GM23338 (cell line): Measurements from ENCODE around the gene KDM5C. TPM values are rescaled to one million over a fixed set of nuclear protein-coding genes. Genes with fewer than 3 reads are reported as not detected.

Source experiments
- ATAC-seq: fragments of 200-7000 bp; cut with Tn5 transposase; 3 replicates; pipeline ENCODE4 v1.9.1; 2020
- DNase-seq: peaks from one replicate; pipeline ENCODE4 v3.0.0-alpha.2; 2015; ENCODE audit warnings: low spot score
- H2AFZ ChIP-seq: fragments of 200-600 bp; sonication (generic); 2 replicates; pipeline ENCODE4 v1.8.0; 2016; ENCODE audit warnings: antibody characterized with exemption, mild to moderate bottlenecking, moderate library complexity
- H3F3A ChIP-seq: fragments of 200-600 bp; sonication (generic); replicated peaks from 2 replicates; pipeline ENCODE4 v1.8.0; 2017; ENCODE audit warnings: antibody characterized with exemption, mixed run types, low read depth
- H3K27ac ChIP-seq: fragments of 200-600 bp; sonication (generic); 2 replicates; pipeline ENCODE4 v1.6.1; 2016; ENCODE audit warnings: low read depth
- H3K27me3 ChIP-seq: fragments of 200-600 bp; sonication (generic); 2 replicates; pipeline ENCODE4 v1.8.0; 2016; ENCODE audit warnings: mild to moderate bottlenecking, mixed run types, moderate library complexity; ENCODE audit not compliant: insufficient read depth
- H3K36me3 ChIP-seq: fragments of 200-600 bp; sonication (generic); 2 replicates; pipeline ENCODE4 v1.8.0; 2016; ENCODE audit warnings: mild to moderate bottlenecking; ENCODE audit not compliant: insufficient read depth
- H3K4me1 ChIP-seq: fragments of 200-600 bp; sonication (generic); 2 replicates; pipeline ENCODE4 v1.8.0; 2016; ENCODE audit warnings: mild to moderate bottlenecking, moderate library complexity; ENCODE audit not compliant: insufficient read depth
- H3K4me2 ChIP-seq: fragments of 200-600 bp; sonication (generic); 2 replicates; pipeline ENCODE4 v1.7.1; 2017; ENCODE audit warnings: mixed run types
- H3K4me3 ChIP-seq: fragments of 200-600 bp; sonication (generic); 2 replicates; pipeline ENCODE4 v1.6.1; 2016; ENCODE audit warnings: mixed run types
- H3K79me2 ChIP-seq: fragments of 200-600 bp; sonication (generic); replicated peaks from 2 replicates; pipeline ENCODE4 v1.8.0; 2017; ENCODE audit warnings: mild to moderate bottlenecking; ENCODE audit not compliant: insufficient read depth
- H3K9me2 ChIP-seq: fragments of 200-600 bp; sonication (generic); 2 replicates; pipeline ENCODE4 v1.8.0; 2017; ENCODE audit not compliant: insufficient read depth
- H4K20me1 ChIP-seq: fragments of 200-600 bp; sonication (generic); replicated peaks from 2 replicates; pipeline ENCODE4 v1.8.0; 2017; ENCODE audit warnings: mild to moderate bottlenecking; ENCODE audit not compliant: insufficient read depth
- H3K27ac Mint-ChIP-seq: 2 replicates; pipeline ENCODE4 v1.8.0; 2020; ENCODE audit warnings: inconsistent platforms, mild to moderate bottlenecking, moderate library complexity, mixed read lengths
- H3K27me3 Mint-ChIP-seq: 3 replicates; pipeline ENCODE4 v1.8.0; 2022; ENCODE audit warnings: low read depth, mild to moderate bottlenecking, moderate library complexity, mixed read lengths, inconsistent platforms; ENCODE audit not compliant: insufficient read depth, poor library complexity
- H3K36me3 Mint-ChIP-seq: 3 replicates; pipeline ENCODE4 v1.8.0; 2021; ENCODE audit warnings: low read depth, mild to moderate bottlenecking, inconsistent platforms, moderate library complexity, mixed read lengths
- H3K4me1 Mint-ChIP-seq: 3 replicates; pipeline ENCODE4 v1.8.0; 2020; ENCODE audit warnings: mild to moderate bottlenecking, inconsistent platforms, mixed read lengths
- H3K4me3 Mint-ChIP-seq: 3 replicates; pipeline ENCODE4 v1.8.0; 2021; ENCODE audit warnings: moderate library complexity, mild to moderate bottlenecking, inconsistent platforms, mixed read lengths
- H3K9me3 Mint-ChIP-seq: 3 replicates; pipeline ENCODE4 v1.8.0; 2020; ENCODE audit warnings: moderate library complexity, mild to moderate bottlenecking, inconsistent platforms, mixed read lengths
- CREB1 ChIP-seq: fragments of 250-450 bp; sonication (Bioruptor Pico); IDR thresholded peaks from 2 replicates; pipeline ENCODE4 v1.5.0; 2020; ENCODE audit warnings: low read depth, mild to moderate bottlenecking, moderate library complexity
- EZH2 ChIP-seq: fragments of 200-600 bp; sonication (generic); IDR thresholded peaks from one replicate; pipeline ENCODE4 v1.8.0; 2017; ENCODE audit warnings: antibody characterized with exemption, mild to moderate bottlenecking, low read depth; ENCODE audit not compliant: unreplicated experiment
- JUNB ChIP-seq: IDR thresholded peaks from one replicate; pipeline ENCODE4 v1.6.1; 2016; ENCODE audit warnings: antibody characterized with exemption; ENCODE audit not compliant: unreplicated experiment
- NANOG ChIP-seq: IDR thresholded peaks from 2 replicates; pipeline ENCODE4 v1.6.1; 2016; ENCODE audit warnings: antibody characterized with exemption, borderline replicate concordance
- STAT1 ChIP-seq: IDR thresholded peaks from one replicate; pipeline ENCODE4 v1.6.1; 2016; ENCODE audit warnings: antibody characterized with exemption; ENCODE audit not compliant: unreplicated experiment
- ZNF114 ChIP-seq: fragments of 250-450 bp; sonication (Bioruptor Pico); IDR thresholded peaks from 2 replicates; pipeline ENCODE4 v1.5.0; 2020; ENCODE audit warnings: mild to moderate bottlenecking, moderate library complexity
- ZNF331 ChIP-seq: fragments of 250-450 bp; sonication (Bioruptor Pico); IDR thresholded peaks from 2 replicates; pipeline ENCODE4 v1.5.0; 2020; ENCODE audit warnings: low read depth, mild to moderate bottlenecking, moderate library complexity
- polyA plus RNA-seq: library from polyadenylated mRNA; unstranded; fragments of >200 nt; fragmentation: Nextera tagmentation; extraction: Ambion mirVana; gene quantifications from 2 replicates; pipeline ENCODE4 v1.2.1, GENCODE V29; 2016
- total RNA-seq: library from RNA; depleted of rRNA; stranded (reverse); fragments of >200 nt; shearing (Covaris generic); gene quantifications from 2 replicates; pipeline ENCODE4 v1.2.3, GENCODE V29; 2014
- TF ChIP-seq, protein P1 (sequence below): IDR thresholded peaks from 2 replicates; pipeline ENCODE4 v1.6.1; 2016; ENCODE audit warnings: antibody characterized with exemption
- TF ChIP-seq, protein P2 (sequence below): fragments of 250-450 bp; sonication (Bioruptor Pico); IDR thresholded peaks from 2 replicates; pipeline ENCODE4 v1.5.0; 2020; ENCODE audit warnings: mild to moderate bottlenecking, moderate library complexity
- TF ChIP-seq, protein P3 (sequence below): IDR thresholded peaks from one replicate; pipeline ENCODE4 v1.6.1; 2018; ENCODE audit warnings: antibody characterized with exemption; ENCODE audit not compliant: unreplicated experiment

The KDM5C gene
- total and polyA plus RNA-seq, 2 experiments from 2014 or later, result 20.3 to 173 TPM

GRCh38 chrX:53156207-53156596, 68.8 kb downstream of the KDM5C start:
- DNase-seq, result no peak

More at GRCh38 chrX:53156207-53156596, 68.8 kb downstream of the KDM5C start:
- TF ChIP-seq ZNF331, result no peak
- TF ChIP-seq, protein P1, sequence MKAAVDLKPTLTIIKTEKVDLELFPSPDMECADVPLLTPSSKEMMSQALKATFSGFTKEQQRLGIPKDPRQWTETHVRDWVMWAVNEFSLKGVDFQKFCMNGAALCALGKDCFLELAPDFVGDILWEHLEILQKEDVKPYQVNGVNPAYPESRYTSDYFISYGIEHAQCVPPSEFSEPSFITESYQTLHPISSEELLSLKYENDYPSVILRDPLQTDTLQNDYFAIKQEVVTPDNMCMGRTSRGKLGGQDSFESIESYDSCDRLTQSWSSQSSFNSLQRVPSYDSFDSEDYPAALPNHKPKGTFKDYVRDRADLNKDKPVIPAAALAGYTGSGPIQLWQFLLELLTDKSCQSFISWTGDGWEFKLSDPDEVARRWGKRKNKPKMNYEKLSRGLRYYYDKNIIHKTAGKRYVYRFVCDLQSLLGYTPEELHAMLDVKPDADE, result no peak
- TF ChIP-seq ZNF114 (CRISPR knock-in tag), result no peak
- TF ChIP-seq, protein P2, sequence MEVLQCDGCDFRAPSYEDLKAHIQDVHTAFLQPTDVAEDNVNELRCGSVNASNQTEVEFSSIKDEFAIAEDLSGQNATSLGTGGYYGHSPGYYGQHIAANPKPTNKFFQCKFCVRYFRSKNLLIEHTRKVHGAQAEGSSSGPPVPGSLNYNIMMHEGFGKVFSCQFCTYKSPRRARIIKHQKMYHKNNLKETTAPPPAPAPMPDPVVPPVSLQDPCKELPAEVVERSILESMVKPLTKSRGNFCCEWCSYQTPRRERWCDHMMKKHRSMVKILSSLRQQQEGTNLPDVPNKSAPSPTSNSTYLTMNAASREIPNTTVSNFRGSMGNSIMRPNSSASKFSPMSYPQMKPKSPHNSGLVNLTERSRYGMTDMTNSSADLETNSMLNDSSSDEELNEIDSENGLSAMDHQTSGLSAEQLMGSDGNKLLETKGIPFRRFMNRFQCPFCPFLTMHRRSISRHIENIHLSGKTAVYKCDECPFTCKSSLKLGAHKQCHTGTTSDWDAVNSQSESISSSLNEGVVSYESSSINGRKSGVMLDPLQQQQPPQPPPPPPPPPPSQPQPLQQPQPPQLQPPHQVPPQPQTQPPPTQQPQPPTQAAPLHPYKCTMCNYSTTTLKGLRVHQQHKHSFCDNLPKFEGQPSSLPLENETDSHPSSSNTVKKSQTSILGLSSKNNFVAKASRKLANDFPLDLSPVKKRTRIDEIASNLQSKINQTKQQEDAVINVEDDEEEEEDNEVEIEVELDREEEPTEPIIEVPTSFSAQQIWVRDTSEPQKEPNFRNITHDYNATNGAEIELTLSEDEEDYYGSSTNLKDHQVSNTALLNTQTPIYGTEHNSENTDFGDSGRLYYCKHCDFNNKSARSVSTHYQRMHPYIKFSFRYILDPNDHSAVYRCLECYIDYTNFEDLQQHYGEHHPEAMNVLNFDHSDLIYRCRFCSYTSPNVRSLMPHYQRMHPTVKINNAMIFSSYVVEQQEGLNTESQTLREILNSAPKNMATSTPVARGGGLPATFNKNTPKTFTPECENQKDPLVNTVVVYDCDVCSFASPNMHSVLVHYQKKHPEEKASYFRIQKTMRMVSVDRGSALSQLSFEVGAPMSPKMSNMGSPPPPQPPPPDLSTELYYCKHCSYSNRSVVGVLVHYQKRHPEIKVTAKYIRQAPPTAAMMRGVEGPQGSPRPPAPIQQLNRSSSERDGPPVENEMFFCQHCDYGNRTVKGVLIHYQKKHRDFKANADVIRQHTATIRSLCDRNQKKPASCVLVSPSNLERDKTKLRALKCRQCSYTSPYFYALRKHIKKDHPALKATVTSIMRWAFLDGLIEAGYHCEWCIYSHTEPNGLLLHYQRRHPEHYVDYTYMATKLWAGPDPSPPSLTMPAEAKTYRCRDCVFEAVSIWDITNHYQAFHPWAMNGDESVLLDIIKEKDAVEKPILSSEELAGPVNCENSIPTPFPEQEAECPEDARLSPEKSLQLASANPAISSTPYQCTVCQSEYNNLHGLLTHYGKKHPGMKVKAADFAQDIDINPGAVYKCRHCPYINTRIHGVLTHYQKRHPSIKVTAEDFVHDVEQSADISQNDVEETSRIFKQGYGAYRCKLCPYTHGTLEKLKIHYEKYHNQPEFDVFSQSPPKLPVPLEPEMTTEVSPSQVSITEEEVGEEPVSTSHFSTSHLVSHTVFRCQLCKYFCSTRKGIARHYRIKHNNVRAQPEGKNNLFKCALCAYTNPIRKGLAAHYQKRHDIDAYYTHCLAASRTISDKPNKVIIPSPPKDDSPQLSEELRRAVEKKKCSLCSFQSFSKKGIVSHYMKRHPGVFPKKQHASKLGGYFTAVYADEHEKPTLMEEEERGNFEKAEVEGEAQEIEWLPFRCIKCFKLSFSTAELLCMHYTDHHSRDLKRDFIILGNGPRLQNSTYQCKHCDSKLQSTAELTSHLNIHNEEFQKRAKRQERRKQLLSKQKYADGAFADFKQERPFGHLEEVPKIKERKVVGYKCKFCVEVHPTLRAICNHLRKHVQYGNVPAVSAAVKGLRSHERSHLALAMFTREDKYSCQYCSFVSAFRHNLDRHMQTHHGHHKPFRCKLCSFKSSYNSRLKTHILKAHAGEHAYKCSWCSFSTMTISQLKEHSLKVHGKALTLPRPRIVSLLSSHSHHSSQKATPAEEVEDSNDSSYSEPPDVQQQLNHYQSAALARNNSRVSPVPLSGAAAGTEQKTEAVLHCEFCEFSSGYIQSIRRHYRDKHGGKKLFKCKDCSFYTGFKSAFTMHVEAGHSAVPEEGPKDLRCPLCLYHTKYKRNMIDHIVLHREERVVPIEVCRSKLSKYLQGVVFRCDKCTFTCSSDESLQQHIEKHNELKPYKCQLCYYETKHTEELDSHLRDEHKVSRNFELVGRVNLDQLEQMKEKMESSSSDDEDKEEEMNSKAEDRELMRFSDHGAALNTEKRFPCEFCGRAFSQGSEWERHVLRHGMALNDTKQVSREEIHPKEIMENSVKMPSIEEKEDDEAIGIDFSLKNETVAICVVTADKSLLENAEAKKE, result no peak
- TF ChIP-seq, protein P3, sequence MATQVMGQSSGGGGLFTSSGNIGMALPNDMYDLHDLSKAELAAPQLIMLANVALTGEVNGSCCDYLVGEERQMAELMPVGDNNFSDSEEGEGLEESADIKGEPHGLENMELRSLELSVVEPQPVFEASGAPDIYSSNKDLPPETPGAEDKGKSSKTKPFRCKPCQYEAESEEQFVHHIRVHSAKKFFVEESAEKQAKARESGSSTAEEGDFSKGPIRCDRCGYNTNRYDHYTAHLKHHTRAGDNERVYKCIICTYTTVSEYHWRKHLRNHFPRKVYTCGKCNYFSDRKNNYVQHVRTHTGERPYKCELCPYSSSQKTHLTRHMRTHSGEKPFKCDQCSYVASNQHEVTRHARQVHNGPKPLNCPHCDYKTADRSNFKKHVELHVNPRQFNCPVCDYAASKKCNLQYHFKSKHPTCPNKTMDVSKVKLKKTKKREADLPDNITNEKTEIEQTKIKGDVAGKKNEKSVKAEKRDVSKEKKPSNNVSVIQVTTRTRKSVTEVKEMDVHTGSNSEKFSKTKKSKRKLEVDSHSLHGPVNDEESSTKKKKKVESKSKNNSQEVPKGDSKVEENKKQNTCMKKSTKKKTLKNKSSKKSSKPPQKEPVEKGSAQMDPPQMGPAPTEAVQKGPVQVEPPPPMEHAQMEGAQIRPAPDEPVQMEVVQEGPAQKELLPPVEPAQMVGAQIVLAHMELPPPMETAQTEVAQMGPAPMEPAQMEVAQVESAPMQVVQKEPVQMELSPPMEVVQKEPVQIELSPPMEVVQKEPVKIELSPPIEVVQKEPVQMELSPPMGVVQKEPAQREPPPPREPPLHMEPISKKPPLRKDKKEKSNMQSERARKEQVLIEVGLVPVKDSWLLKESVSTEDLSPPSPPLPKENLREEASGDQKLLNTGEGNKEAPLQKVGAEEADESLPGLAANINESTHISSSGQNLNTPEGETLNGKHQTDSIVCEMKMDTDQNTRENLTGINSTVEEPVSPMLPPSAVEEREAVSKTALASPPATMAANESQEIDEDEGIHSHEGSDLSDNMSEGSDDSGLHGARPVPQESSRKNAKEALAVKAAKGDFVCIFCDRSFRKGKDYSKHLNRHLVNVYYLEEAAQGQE, result no peak
- no peak for TF ChIP-seq NANOG
- no peak for TF ChIP-seq STAT1
- no peak for TF ChIP-seq CREB1 (CRISPR knock-in tag)
- TF ChIP-seq EZH2, result no peak
- no peak for TF ChIP-seq JUNB
- no peak for ATAC-seq
- no peak overlapping the region for H2AFZ ChIP-seq
- peaks cover 30% of the 10 kb centered on the region for H3K36me3 Mint-ChIP-seq
- H3K4me3 ChIP-seq, result no peak overlapping the region
- no peaks in the 10 kb centered on the region for H3K9me2 ChIP-seq
- peaks cover 25% of the 10 kb centered on the region for H3K9me3 Mint-ChIP-seq
- H3F3A ChIP-seq, result no peaks in the 10 kb centered on the region
- H3K36me3 ChIP-seq, result no peaks in the 10 kb centered on the region
- H3K27ac ChIP-seq, result no peak overlapping the region
- no peaks in the 10 kb centered on the region for H3K27me3 Mint-ChIP-seq
- no peak overlapping the region for H3K4me2 ChIP-seq
- no peak overlapping the region for H3K4me3 Mint-ChIP-seq
- H3K79me2 ChIP-seq, result no peaks in the 10 kb centered on the region
- no peak overlapping the region for H3K27ac Mint-ChIP-seq
- no peaks in the 10 kb centered on the region for H3K4me1 ChIP-seq
- no peaks in the 10 kb centered on the region for H4K20me1 ChIP-seq
- H3K4me1 Mint-ChIP-seq, result peaks cover 6% of the 10 kb centered on the region; the same call in 1 of the 3 replicates
- H3K27me3 ChIP-seq, result no peaks in the 10 kb centered on the region
